ENCODE results near the gene UNG.

- peak in 1 of 7 experiments; percentile 5 for TF ChIP-seq CTCF (IDR thresholded peaks at IDR 0.05)
- TF ChIP-seq POLR2A (IDR thresholded peaks at IDR 0.05), result no peak
Measured at GRCh38 chr12:109153821-109154441, 56.5 kb downstream of the UNG start.

Data from body of pancreas (tissue), 4 donors.